PC-9 (cell line): ENCODE measurements around the gene THSD7B.

Source experiments
- EZH2 ChIP-seq: fragments of 200-600 bp; sonication (generic); IDR thresholded peaks from 2 replicates; pipeline ENCODE4 v1.8.0; 2017; ENCODE audit warnings: antibody characterized with exemption, low read depth
- TF ChIP-seq, protein P1 (sequence below): fragments of 200-600 bp; sonication (generic); conservative IDR thresholded peaks from 2 replicates; pipeline ENCODE4 v1.6.1; 2017; ENCODE audit warnings: mixed run types, antibody characterized with exemption, mild to moderate bottlenecking, moderate library complexity

DNA sequence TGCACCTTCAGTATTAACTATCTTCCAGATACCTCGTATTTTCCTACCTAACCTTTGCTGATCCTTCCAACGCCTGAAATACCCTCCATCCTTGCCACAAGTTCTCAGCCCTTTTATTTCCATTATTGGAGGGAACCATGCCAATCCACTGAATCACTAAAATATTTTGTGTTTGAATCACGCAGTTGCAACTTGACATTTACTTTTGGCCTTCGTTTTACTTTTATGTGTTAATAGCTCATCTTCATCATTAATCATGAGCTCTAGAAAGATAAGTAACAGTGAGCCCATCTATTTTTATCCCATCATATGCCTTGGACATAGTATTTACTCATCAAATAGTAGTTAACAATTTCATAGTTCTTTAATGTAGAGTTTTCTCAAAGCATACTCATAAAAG is 463.2 kb downstream of the THSD7B start:
- TF ChIP-seq, protein P1, sequence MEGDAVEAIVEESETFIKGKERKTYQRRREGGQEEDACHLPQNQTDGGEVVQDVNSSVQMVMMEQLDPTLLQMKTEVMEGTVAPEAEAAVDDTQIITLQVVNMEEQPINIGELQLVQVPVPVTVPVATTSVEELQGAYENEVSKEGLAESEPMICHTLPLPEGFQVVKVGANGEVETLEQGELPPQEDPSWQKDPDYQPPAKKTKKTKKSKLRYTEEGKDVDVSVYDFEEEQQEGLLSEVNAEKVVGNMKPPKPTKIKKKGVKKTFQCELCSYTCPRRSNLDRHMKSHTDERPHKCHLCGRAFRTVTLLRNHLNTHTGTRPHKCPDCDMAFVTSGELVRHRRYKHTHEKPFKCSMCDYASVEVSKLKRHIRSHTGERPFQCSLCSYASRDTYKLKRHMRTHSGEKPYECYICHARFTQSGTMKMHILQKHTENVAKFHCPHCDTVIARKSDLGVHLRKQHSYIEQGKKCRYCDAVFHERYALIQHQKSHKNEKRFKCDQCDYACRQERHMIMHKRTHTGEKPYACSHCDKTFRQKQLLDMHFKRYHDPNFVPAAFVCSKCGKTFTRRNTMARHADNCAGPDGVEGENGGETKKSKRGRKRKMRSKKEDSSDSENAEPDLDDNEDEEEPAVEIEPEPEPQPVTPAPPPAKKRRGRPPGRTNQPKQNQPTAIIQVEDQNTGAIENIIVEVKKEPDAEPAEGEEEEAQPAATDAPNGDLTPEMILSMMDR, result no peak
- TF ChIP-seq EZH2, result no peak
